GM12801 (cell line): ENCODE measurements around the gene COA1.

Source experiments
- TF ChIP-seq, protein P1 (sequence below): IDR thresholded peaks from one replicate; pipeline ENCODE4 v1.5.1; 2011; ENCODE audit warnings: control low read depth; ENCODE audit not compliant: insufficient read length; ENCODE audit errors: extremely low read depth

The COA1 gene

DNA sequence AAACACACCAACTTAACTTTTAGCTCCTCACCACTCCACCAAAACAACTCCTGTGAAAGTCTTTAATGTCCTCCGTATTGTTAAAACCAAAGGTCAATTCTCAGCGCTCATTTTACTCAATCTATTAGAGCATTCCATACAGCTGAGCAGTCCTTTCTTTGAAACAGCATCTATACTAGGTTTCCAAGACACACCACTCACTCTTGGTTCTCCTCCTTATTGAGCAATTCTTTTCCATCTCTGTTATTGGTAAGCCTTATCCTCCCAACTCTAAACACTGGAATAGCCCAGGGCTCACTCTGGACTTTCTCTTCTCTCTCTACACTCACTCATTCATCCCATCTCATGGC, 34.9 kb downstream of the COA1 start:
- TF ChIP-seq, protein P1, sequence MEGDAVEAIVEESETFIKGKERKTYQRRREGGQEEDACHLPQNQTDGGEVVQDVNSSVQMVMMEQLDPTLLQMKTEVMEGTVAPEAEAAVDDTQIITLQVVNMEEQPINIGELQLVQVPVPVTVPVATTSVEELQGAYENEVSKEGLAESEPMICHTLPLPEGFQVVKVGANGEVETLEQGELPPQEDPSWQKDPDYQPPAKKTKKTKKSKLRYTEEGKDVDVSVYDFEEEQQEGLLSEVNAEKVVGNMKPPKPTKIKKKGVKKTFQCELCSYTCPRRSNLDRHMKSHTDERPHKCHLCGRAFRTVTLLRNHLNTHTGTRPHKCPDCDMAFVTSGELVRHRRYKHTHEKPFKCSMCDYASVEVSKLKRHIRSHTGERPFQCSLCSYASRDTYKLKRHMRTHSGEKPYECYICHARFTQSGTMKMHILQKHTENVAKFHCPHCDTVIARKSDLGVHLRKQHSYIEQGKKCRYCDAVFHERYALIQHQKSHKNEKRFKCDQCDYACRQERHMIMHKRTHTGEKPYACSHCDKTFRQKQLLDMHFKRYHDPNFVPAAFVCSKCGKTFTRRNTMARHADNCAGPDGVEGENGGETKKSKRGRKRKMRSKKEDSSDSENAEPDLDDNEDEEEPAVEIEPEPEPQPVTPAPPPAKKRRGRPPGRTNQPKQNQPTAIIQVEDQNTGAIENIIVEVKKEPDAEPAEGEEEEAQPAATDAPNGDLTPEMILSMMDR, result no peak

DNA sequence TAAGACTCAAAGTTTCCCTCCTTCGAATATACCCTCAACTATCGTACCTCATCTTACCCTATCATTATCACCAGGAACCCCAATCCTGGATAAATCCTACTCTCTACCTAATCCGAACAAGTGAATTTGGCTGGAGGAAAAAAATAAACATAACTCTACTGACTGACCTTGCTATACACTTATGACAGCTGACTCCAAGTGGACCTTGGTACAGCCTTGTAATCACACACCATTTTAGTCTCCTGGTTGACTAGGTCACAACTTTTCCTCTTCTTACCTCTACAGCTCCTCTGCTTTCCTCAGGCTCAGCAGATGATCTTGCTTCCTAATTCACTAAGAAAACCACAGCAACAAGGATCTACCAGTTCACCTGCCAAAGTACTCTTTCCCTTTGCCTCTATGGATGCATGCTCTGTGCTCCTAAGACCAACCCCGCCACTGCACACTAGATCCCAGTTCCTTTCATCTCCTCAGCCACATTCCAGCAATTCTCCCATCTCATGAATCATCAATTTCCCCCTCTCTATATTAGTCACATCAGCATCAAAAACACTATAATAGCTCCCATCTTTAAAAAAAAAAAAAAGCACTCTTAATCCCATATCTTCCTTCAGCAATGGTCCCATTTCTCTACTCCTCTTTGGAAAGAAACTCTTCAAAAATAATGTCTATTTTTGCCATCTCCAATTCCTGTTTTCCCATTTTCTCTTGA, 35.5 kb downstream of the COA1 start:
- TF ChIP-seq, protein P1, result no peak

DNA sequence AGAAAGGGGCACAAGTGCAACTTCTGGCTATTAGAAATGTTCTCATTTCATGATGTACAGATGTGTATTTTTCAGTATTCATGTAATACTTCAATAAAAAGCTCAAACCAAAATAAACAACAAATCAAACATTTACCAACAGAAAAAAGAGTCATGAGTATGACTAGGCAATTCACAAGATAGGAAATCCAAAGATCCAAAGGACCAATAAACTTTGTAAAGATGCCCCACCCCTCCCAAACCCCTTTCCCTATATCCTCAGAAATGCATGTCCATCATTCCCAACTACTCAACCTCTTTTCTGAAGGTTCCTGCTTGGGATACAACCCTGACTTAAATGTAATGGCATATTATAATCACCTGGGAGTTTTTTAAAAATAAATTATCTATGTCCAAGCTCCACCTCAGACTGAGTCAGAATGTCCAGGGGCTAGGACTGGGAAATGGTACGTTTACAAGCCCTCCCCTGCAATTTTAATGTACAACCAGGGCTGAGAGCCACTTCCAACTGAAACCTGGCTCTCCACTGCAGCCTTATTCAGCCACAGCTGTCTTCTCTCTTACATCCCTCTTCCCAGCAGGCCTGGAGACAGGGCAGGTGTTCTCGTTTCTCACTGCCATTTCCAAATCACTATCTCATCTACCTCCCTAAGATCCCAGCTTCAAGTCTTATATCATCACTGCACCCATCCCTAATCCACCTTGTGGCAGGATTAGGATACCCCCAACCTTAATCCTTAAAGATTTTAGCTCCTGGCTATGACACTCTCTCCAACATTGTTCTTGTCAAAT, 36.5 kb downstream of the COA1 start:
- TF ChIP-seq, protein P1, result no peak

DNA sequence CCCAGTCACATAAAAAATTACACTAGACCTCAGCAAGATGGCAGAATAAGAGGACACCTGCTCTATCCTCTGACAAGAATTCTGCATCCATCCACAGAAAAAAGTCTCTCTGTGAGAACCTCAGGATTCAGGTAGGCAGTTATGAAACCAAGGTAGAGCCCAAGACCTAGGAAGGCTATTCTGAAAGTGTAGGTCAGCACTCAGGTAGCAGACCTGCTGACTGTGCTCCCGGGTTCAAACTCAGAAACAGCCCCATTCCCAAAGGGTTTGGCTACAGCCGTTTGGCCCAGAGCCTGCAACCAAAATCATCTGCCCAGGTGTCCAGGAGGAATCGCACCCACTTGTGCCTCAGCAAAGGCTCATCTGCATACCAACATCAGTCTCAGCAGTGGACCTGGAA, 37.7 kb downstream of the COA1 start:
- TF ChIP-seq, protein P1, result no peak

DNA sequence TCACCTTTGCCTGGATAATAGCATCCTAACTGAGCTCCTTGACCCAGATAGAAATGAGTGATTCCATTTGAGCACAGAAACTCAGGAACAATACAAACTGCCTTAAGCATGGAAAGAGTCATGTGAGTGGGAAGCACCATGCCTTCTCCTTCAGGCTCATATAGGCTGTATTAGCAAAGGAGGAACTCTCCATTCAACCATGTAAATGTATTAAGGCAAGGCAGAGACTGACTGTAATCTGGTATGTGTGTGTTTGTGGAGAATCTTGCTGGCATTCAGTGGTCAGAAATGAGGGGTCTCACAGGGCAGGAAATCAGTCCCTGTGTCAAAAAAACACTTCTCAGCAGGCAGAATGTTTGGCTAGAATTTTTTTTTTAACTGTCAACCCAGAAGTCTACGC, 40.2 kb downstream of the COA1 start:
- TF ChIP-seq, protein P1, result no peak

DNA sequence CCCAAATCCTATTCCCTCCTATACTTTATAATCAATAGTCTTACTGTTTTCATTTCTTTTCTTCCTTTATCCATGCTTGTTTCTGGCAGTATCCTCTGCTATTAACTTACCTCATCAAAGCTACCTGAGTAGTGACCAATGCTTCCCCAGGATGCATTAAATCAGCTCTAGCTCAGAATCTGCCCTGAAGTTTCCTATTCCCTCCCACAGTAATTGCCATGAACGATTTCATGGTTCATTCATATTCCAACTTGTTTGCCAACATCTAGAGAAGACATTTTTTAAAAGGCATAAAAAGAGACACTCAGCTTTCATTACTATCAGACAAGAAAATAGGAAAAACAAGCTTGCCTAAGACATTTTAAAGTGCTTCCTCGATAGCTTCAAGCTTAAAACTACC, 42.3 kb downstream of the COA1 start:
- TF ChIP-seq, protein P1, result no peak

DNA sequence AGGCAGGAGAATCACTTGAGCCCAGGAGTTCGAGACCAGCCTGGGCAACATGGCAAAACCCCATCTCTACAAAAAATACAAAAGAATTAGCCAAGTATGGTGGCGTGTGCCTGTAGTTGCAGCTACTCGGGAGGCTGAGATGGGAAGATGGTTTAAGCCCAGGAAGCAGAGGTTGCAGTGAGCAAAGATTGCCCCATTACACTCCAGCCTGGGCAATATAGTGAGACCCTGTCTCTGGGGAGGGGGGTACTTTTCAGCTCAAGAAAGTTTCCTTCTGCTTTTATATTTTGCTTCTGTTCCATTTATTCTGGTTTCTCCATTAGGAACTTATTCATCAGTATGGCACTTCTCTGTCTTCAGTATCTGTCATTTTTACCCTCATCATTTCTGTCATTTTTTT, 48.6 kb downstream of the COA1 start:
- TF ChIP-seq, protein P1, result no peak
